Vagina (tissue), 2 donors: ENCODE results near the gene TRIM10. TPM values are rescaled to one million over a fixed set of nuclear protein-coding genes. Genes with fewer than 3 reads are reported as not detected.

Source experiments
- DNase-seq, 2 donors: peaks; one replicate each; pipeline ENCODE4 v3.0.0-alpha.2; 2017; ENCODE audit errors: extremely low spot score in 2 of 2
- H3K27ac ChIP-seq: fragments of 200-600 bp; sonication (generic); one replicate; pipeline ENCODE4 v1.5.1; 2019
- H3K27me3 ChIP-seq: fragments of 200-600 bp; sonication (generic); one replicate; pipeline ENCODE4 v1.5.1; 2019
- H3K36me3 ChIP-seq, 2 donors: fragments of 200-600 bp; sonication (generic); one replicate each; pipeline ENCODE4 v1.5.1; 2017 to 2019
- H3K4me1 ChIP-seq: fragments of 200-600 bp; sonication (generic); one replicate; pipeline ENCODE4 v1.5.1; 2019
- H3K4me3 ChIP-seq, 2 donors: fragments of 200-600 bp; sonication (generic); 1 replicate in 1 of 2; 2 replicates in 1 of 2; pipeline ENCODE4 v1.5.1; 2016 to 2019
- H3K9me3 ChIP-seq: fragments of 200-600 bp; sonication (generic); one replicate; pipeline ENCODE4 v1.5.1; 2019
- CTCF ChIP-seq, 3 experiments: fragments of 450-650 bp in 2 of 3; fragments of 200-600 bp in 1 of 3; sonication (generic) in 1 of 3; IDR thresholded peaks; one replicate each; pipeline ENCODE4 v1.5.1; 2017 to 2019; ENCODE audit warnings: antibody characterized with exemption in 3 of 3, mild to moderate bottlenecking in 2 of 3, moderate library complexity in 2 of 3
- POLR2A ChIP-seq, 2 donors: fragments of 450-650 bp; IDR thresholded peaks; one replicate each; pipeline ENCODE4 v1.6.1; 2017; ENCODE audit warnings: antibody characterized with exemption in 2 of 2, mild to moderate bottlenecking in 2 of 2, moderate library complexity in 2 of 2
- POLR2AphosphoS5 ChIP-seq, 2 donors: sonication (generic); formaldehyde crosslinking; IDR thresholded peaks; one replicate each; pipeline ENCODE4 v1.9.0; 2017; ENCODE audit warnings: antibody characterized with exemption in 2 of 2, mild to moderate bottlenecking in 2 of 2, low read depth in 1 of 2; ENCODE audit not compliant: insufficient read depth in 1 of 2
- intact Hi-C: fragments of 100-400 bp; cut with DNase I; formaldehyde crosslinking; loops from one replicate; pipeline ENCODE4 v1.15.1; 2023
- total RNA-seq: library from RNA; depleted of rRNA; stranded (reverse); fragments of >200 nt; gene quantifications from one replicate; pipeline ENCODE4 v1.2.3, GENCODE V29; 2016

TRIM10 gene
- not detected for total RNA-seq

- intact Hi-C loops = no loop called here
- Histone ChIP-seq H3K9me3 (no peaks in the 10 kb centered on the region), H3K36me3 (no peaks in the 10 kb centered on the region), H3K27ac (no peak within 1 kb of the TSS), H3K27me3 (no peaks in the 10 kb centered on the region), H3K4me3 (no peak within 1 kb of the TSS), H3K4me1 (no peaks in the 10 kb centered on the region)
- TF ChIP-seq CTCF (IDR thresholded peaks at IDR 0.05) = no peak
- TF ChIP-seq POLR2AphosphoS5 (IDR thresholded peaks at IDR 0.05; ENCODE audit: insufficient read depth in 1 of 2, low read depth in 1 of 2) = no peak
- no peak for TF ChIP-seq POLR2A (IDR thresholded peaks at IDR 0.05)
- no peak for DNase-seq
These were observed at the start of gene TRIM10 for GRCh38 chr6:30160785-30161531. TRIM10 (minus strand) TSS chr6:30161211; CDS start chr6:30160858, 353 bp downstream.

GRCh38 chr6:30207619-30208295 is 46.7 kb upstream of the TRIM10 start:
- intact Hi-C loops = no loop called here
- no peaks in the 10 kb centered on the region for H3K9me3 ChIP-seq
- DNase-seq = no peak
- peaks cover 77% of the 10 kb centered on the region for H3K4me1 ChIP-seq
- no peaks in the 10 kb centered on the region for H3K27me3 ChIP-seq
- TF ChIP-seq CTCF (IDR thresholded peaks at IDR 0.05) (no peak), POLR2A (IDR thresholded peaks at IDR 0.05) (no peak)
- peak overlapping the region; percentile 40 for H3K27ac ChIP-seq
- H3K4me3 ChIP-seq = no peak overlapping the region
- H3K36me3 ChIP-seq = no peaks in the 10 kb centered on the region

- intact Hi-C loops = no loop called here
- Histone ChIP-seq H3K4me3 (no peak overlapping the region), H3K9me3 (no peaks in the 10 kb centered on the region), H3K27me3 (no peaks in the 10 kb centered on the region), H3K36me3 (no peaks in the 10 kb centered on the region), H3K4me1 (peaks cover 78% of the 10 kb centered on the region), H3K27ac (peak overlapping the region; percentile 40)
- no peak for DNase-seq
- TF ChIP-seq POLR2A (IDR thresholded peaks at IDR 0.05) (no peak), POLR2AphosphoS5 (IDR thresholded peaks at IDR 0.05; ENCODE audit: insufficient read depth in 1 of 2, low read depth in 1 of 2) (peak; percentile 17 to 68)
These were observed 46.0 kb upstream of the TRIM10 start for GRCh38 chr6:30206799-30207618.

GRCh38 chr6:30206152-30206551 is 45.1 kb upstream of the TRIM10 start:
- H3K4me1 ChIP-seq = peaks cover 78% of the 10 kb centered on the region
- no peak overlapping the region for H3K4me3 ChIP-seq
- no peaks in the 10 kb centered on the region for H3K27me3 ChIP-seq
- TF ChIP-seq POLR2A (IDR thresholded peaks at IDR 0.05) (no peak), CTCF (IDR thresholded peaks at IDR 0.05) (no peak), POLR2AphosphoS5 (IDR thresholded peaks at IDR 0.05; ENCODE audit: insufficient read depth in 1 of 2, low read depth in 1 of 2) (no peak)
- H3K27ac ChIP-seq = no peak overlapping the region
- no peaks in the 10 kb centered on the region for H3K36me3 ChIP-seq
- intact Hi-C loops = no loop called here
- no peak for DNase-seq
- no peaks in the 10 kb centered on the region for H3K9me3 ChIP-seq

GRCh38 chr6:30204116-30204515 is 43.1 kb upstream of the TRIM10 start:
- Histone ChIP-seq H3K27me3 (no peaks in the 10 kb centered on the region), H3K4me3 (no peak overlapping the region), H3K27ac (no peak overlapping the region), H3K9me3 (no peaks in the 10 kb centered on the region), H3K36me3 (peaks cover 0 to 13% of the 10 kb centered on the region in 2 donors), H3K4me1 (peaks cover 68% of the 10 kb centered on the region)
- intact Hi-C loops = no loop called here
- DNase-seq = no peak
- TF ChIP-seq CTCF (IDR thresholded peaks at IDR 0.05) = no peak
- no peak for TF ChIP-seq POLR2A (IDR thresholded peaks at IDR 0.05)
- TF ChIP-seq POLR2AphosphoS5 (IDR thresholded peaks at IDR 0.05; ENCODE audit: insufficient read depth in 1 of 2, low read depth in 1 of 2) = no peak
